DMS53 treated with DMSO at 0.1 percent for 48 hours (cell line): Measurements from ENCODE around the gene ROBO3.
A peak's percentile ranks its signal among the peaks of the same experiment; 100 is the strongest.

Source experiments
- DNase-seq: peaks from one replicate; lab custom pipeline; 2025; ENCODE audit not compliant: unreplicated experiment; lab: John Stamatoyannopoulos, UW

Gene ROBO3

GRCh38 chr11:124917115-124917637 is 51.9 kb downstream of the ROBO3 start:
- DNase-seq = no peak

GRCh38 chr11:124918950-124919349 is 53.7 kb downstream of the ROBO3 start, which contains the start of gene HEPN1:
Gene HEPN1 (plus strand): TSS chr11:124919250.
- no peak for DNase-seq

GRCh38 chr11:124919898-124920297 is 54.7 kb downstream of the ROBO3 start:
- no peak for DNase-seq

GRCh38 chr11:124920356-124920755 is 55.1 kb downstream of the ROBO3 start:
- no peak for DNase-seq

GRCh38 chr11:124920870-124921609 is 55.8 kb downstream of the ROBO3 start:
- DNase-seq = peak; percentile 40

GRCh38 chr11:124922831-124923230 is 57.6 kb downstream of the ROBO3 start:
- no peak for DNase-seq

GRCh38 chr11:124923296-124923695 is 58.1 kb downstream of the ROBO3 start:
- no peak for DNase-seq

GRCh38 chr11:124928942-124929665 is 63.9 kb downstream of the ROBO3 start:
- no peak for DNase-seq

GRCh38 chr11:124930799-124931198 is 65.6 kb downstream of the ROBO3 start:
- no peak for DNase-seq
